Measurements from ENCODE around the gene MED7. TPM values are rescaled to one million over a fixed set of nuclear protein-coding genes. Genes with fewer than 3 reads are reported as not detected.
A peak's percentile ranks its signal among the peaks of the same experiment; 100 is the strongest.

Gene MED7
- total RNA-seq, 2 donors from 2014 or later: 9.3 to 20.3 TPM

DNA sequence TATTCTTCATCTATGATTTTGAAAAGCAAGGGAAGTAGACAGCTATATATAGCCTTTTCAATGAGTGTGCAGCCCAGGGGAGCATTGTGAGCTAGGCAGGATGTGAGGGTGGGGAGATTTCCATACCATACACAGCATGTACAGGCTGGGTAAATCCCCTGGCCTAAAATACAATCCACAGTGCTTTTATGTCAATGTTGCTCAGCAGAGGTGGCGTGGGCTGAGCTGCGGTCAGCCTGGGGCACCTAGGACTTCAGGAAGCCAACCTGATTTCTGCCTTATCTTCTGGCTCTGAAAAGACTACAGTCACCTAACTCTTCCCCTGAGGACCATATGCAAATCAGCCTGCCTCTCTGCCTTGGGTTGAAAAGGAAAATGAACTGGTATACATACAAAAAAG lies 29.7 kb upstream of the MED7 start:
- H3K27ac Mint-ChIP-seq: peak overlapping the region; percentile 97
- peak; percentile 94 for ATAC-seq (replicated peaks)
- H3K27me3 Mint-ChIP-seq: no peaks in the 10 kb centered on the region
- peaks cover 10% of the 10 kb centered on the region for H3K9me3 Mint-ChIP-seq
- peaks cover 47% of the 10 kb centered on the region for H3K4me1 Mint-ChIP-seq
- no peaks in the 10 kb centered on the region for H3K36me3 Mint-ChIP-seq (ENCODE audit: low read depth)
- H3K4me3 Mint-ChIP-seq: peak overlapping the region; percentile 91

DNA sequence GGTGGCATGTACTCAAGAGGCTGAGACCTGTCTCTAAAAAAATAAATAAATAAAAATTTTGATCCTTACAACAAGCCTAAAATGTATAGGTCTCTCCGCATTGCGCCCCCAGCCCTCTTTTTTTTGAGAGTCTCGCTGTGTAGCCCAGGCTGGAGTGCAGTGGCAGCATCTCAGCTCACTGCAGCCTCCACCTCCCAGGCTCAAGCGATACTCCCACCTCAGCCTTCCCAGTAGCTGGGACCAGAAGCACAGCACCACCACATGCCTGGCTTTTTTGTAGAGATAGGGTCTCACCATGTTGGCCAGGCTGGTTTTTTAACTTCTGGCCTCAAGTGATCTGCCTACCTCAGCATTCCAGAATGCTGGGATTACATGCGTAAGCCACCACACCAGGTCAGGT lies 25.6 kb upstream of the MED7 start:
- Mint-ChIP-seq H3K9me3 (peaks cover 10% of the 10 kb centered on the region), H3K4me1 (peaks cover 55% of the 10 kb centered on the region), H3K27ac (peak overlapping the region; percentile 97), H3K4me3 (peak overlapping the region; percentile 78), H3K36me3 (ENCODE audit: low read depth) (no peaks in the 10 kb centered on the region), H3K27me3 (no peaks in the 10 kb centered on the region)
- ATAC-seq (replicated peaks): no peak

DNA sequence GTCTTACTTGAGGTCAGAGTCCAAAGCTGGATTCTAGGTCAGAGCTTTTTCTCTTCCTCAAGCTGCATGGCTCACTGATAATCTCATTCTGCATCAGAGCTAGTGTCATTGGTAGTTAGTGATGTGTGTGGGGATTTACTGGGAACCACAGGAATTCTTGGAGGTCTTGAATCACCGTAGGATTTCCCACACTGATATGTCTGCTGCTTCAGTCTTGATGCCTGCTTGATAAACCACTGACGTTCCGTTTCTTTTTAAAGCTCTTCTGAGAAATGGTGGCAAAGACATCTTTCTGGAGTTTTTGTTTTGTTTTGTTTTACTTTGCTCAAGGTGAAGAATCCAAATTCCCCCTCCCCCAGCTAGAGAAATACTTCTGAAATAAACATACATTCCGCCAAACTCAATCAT lies 24.6 kb upstream of the MED7 start:
- Mint-ChIP-seq H3K27ac (peak overlapping the region; percentile 97), H3K27me3 (no peaks in the 10 kb centered on the region), H3K9me3 (peaks cover 10% of the 10 kb centered on the region), H3K36me3 (ENCODE audit: low read depth) (no peaks in the 10 kb centered on the region), H3K4me1 (peaks cover 50% of the 10 kb centered on the region), H3K4me3 (peak overlapping the region; percentile 78)
- ATAC-seq (replicated peaks): peak; percentile 92

DNA sequence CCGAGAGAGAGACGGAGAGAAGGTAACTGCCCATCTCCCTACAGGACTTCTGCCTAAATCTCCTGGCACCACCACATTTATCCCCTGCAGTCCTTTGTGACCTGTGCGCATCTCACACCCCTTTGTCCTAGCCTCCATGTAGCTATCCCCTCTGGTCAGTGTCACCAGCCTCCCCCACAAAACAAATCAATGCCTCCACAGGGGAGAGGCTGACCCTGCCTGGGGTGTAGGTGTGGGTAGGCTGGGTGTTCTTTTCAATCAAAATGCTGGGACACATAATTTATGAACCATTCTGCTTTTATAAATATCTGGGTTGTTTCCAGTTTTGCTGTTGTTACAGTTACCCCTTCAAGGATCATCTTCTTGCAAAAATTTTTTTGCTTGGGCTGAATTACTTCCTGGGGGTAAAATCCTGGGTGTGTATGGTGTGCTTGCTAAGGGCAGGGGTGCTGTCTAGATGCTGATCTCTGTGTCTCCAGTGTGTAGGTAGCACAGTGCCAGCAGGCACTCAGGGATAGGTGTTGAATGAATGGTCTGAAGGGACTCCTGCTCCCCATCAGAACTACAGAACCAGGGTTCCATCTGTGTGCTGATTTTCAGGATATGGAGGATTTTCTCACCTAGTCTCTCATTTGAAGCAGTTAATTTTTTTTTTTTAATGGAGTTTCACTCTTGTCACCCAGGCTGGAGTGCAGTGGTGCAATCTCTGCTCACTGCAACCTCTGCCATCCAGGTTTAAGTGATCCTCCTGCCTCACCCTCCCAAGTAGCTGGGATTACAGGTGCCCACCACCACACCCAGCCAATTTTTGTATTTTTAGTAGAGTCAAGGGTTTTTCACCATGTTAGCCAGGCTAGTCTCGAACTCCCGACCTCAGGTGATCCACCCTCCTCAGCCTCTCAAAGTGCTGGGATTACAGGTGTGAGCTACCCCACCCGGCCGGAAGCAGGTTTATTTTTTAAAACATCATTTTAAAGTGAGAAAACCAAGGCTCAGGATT lies 23.8 kb upstream of the MED7 start, which contains the start of gene GARIN3:
Gene GARIN3 (minus strand): TSS at position 51 of the 1,000 bp plus-strand sequence. CDS start 96 bp downstream, outside the sequence.
- peaks cover 51% of the 10 kb centered on the region for H3K4me1 Mint-ChIP-seq
- no peaks in the 10 kb centered on the region for H3K36me3 Mint-ChIP-seq (ENCODE audit: low read depth)
- H3K27me3 Mint-ChIP-seq: no peaks in the 10 kb centered on the region
- peaks cover 10% of the 10 kb centered on the region for H3K9me3 Mint-ChIP-seq
- no peak for ATAC-seq (replicated peaks)
- H3K27ac Mint-ChIP-seq: peak within 1 kb of the TSS; percentile 97
- H3K4me3 Mint-ChIP-seq: peak within 1 kb of the TSS; percentile 78

DNA sequence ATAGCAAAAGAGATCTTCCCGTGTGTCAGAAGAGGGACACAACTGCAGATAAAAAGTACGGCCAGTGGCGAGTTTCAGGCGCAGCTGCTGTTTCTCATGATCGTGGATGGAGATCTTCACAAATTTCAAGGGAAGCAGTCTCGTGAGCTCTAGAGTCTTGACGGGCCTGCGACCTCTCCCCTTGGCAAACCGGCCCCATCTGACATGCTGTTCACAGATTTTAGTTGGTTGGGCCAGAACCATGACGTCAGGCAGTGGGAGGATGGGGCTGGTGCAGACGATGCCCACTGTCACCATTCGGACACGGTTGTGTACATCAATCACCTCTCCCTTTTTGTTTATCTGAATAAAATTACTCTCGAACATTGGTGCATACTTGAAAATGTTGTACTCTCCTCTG lies 23.0 kb upstream of the MED7 start:
- peak overlapping the region; percentile 78 for H3K4me3 Mint-ChIP-seq
- H3K9me3 Mint-ChIP-seq: peaks cover 4% of the 10 kb centered on the region
- no peaks in the 10 kb centered on the region for H3K27me3 Mint-ChIP-seq
- H3K36me3 Mint-ChIP-seq (ENCODE audit: low read depth): no peaks in the 10 kb centered on the region
- H3K27ac Mint-ChIP-seq: peak overlapping the region; percentile 97
- ATAC-seq (replicated peaks): no peak
- peaks cover 50% of the 10 kb centered on the region for H3K4me1 Mint-ChIP-seq

DNA sequence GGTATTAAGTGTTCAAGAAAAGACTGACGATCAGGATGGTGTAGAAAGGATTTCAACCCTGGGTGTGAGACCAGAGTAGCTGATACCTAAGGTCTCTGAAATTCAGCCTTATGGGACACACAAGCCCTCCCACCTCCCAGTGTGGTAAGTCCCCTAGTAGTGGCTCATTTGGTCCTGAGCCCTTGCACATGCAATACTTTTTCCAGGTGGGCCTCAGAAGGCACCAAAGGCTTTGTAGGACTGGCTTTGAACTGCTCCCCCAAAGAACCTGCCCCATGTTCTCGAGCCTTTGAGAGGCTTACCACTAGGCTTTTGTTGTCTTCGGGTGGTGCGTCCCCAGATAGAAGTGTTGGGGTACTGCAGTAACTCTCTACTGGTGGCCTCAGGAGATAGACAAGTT lies 22.6 kb upstream of the MED7 start:
- no peak for ATAC-seq (replicated peaks)
- Mint-ChIP-seq H3K36me3 (ENCODE audit: low read depth) (no peaks in the 10 kb centered on the region), H3K9me3 (peaks cover 1% of the 10 kb centered on the region), H3K4me3 (peak overlapping the region; percentile 78), H3K4me1 (peaks cover 47% of the 10 kb centered on the region), H3K27ac (peak overlapping the region; percentile 97), H3K27me3 (no peaks in the 10 kb centered on the region)

DNA sequence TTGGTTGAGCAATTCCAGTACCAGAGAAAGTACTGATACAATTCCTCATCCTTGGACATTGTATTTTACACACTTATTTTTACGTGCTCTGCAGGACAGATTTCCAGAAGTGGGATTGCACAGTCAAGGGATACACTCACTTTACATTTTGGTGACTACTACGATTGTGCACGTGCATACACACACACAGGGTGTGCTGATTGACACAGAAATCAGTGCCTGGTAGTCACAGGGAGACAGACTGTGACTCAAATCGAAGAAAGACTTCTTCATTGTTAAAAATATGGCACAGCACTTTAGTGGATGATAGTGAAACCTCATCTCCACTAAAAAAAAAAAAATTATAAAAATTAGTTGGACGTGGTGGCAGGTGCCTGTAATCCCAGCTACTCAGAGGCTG lies 21.9 kb upstream of the MED7 start:
- Mint-ChIP-seq H3K9me3 (no peaks in the 10 kb centered on the region), H3K36me3 (ENCODE audit: low read depth) (no peaks in the 10 kb centered on the region), H3K27me3 (no peaks in the 10 kb centered on the region), H3K27ac (peak overlapping the region; percentile 82), H3K4me3 (peak overlapping the region; percentile 78), H3K4me1 (peaks cover 49% of the 10 kb centered on the region)
- ATAC-seq (replicated peaks): peak; percentile 33

DNA sequence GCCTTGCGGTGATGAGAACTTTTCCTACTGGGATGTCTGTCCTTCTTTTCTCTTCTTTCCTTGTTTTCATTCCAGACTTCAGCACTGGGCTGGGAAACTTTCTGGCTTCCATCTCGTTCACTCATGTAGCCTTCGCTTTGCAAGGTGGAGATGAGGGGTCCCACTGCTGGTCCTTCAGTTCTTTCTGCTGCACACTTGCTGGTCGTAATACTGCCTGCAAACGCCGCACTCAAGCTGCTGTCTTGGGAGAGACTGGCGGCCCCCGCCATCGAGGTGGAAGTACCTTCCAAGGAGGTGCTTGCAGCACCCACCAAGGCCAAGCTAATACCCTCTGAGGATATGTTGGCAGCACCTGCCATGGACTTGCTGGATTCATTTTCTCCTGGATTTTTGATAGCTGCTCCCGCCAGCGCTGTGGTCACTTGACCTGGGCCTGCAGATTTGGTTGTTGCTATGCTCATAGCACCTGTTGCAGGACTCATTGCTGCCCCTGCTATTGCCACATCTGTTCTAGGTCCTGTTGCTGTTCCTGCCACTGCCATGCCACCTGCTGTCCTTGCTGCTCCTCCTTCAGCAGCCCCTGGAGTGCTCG lies 20.4 kb upstream of the MED7 start:
- no peak for ATAC-seq (replicated peaks)
- no peaks in the 10 kb centered on the region for H3K27me3 Mint-ChIP-seq
- peaks cover 50% of the 10 kb centered on the region for H3K4me1 Mint-ChIP-seq
- peaks cover 5% of the 10 kb centered on the region for H3K9me3 Mint-ChIP-seq
- H3K36me3 Mint-ChIP-seq (ENCODE audit: low read depth): peaks cover 6% of the 10 kb centered on the region
- H3K27ac Mint-ChIP-seq: peak overlapping the region; percentile 48
- no peak overlapping the region for H3K4me3 Mint-ChIP-seq

DNA sequence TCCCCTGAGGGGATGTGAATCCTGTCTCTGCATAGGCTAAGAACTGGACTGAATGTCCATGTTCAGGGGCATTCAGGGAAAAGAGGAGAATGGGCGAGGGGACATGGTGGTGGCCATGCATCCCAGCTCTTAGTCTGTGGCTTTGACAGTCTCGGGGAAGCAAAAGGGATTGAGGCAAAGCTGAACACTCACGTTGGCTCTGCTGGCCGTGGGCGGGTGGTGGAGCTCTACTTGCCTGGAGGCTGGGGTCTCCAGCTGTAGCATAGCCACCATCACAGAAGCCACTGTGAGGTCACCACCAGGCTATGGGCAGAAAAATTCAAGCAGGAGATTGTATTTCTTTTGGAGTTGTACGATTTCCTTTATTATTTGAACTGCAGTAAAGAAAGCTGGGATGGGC lies 19.3 kb upstream of the MED7 start:
- no peak for ATAC-seq (replicated peaks)
- Mint-ChIP-seq H3K27ac (peak overlapping the region; percentile 97), H3K4me1 (peaks cover 55% of the 10 kb centered on the region), H3K27me3 (no peaks in the 10 kb centered on the region), H3K36me3 (ENCODE audit: low read depth) (peaks cover 7% of the 10 kb centered on the region), H3K4me3 (no peak overlapping the region), H3K9me3 (peaks cover 6% of the 10 kb centered on the region)

DNA sequence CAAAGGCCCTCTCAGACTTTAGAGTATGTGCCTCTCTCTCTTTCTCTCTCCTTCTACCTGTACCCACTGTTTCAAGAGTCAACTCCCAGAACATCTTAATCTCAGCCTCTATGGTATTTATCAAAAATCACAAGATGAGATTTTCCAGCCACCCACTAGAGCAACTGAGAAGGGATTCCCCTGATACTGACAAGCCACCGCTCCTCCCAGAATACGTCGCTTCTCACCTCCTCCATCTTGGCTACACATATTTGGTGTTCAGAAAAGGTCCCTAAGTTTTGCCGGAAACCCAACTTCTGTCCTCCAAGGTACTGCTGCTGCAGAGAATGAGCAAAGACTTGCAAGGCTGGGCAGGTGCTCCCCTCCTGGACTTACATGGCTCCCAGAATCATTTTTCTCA lies 17.3 kb upstream of the MED7 start:
- no peaks in the 10 kb centered on the region for H3K27me3 Mint-ChIP-seq
- H3K27ac Mint-ChIP-seq: peak overlapping the region; percentile 97
- ATAC-seq (replicated peaks): peak; percentile 66
- H3K4me1 Mint-ChIP-seq: peaks cover 58% of the 10 kb centered on the region
- peak overlapping the region; percentile 84 for H3K4me3 Mint-ChIP-seq
- H3K36me3 Mint-ChIP-seq (ENCODE audit: low read depth): peaks cover 13% of the 10 kb centered on the region
- H3K9me3 Mint-ChIP-seq: peaks cover 12% of the 10 kb centered on the region

DNA sequence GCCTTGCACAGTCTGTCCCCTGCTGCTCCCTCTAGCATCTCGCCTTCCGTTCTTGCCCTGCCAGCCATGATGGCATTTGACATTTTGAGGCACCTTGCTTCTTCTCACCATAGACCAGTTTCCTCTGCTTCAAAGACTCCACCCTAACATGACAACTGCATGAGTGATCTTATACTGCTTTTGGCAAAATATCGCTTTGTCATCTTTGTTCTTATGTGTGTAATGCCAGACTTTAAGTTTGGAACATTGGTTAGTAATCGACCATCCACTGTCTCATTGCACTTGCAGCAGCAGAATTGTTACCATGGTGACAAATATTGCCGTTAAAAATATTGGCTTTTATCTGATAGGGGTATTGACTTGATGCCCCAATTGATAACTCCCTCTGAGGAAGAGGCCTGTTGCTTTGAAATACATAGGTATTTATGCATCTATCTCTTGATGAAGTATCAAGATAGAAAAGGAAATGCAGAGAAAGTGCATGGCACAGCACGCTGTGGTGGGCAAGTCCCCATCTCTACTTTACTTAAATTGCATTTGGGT lies 16.6 kb upstream of the MED7 start:
- peak; percentile 83 for ATAC-seq (replicated peaks)
- peaks cover 13% of the 10 kb centered on the region for H3K36me3 Mint-ChIP-seq (ENCODE audit: low read depth)
- H3K4me1 Mint-ChIP-seq: peaks cover 55% of the 10 kb centered on the region
- no peaks in the 10 kb centered on the region for H3K27me3 Mint-ChIP-seq
- H3K27ac Mint-ChIP-seq: peak overlapping the region; percentile 97
- peaks cover 12% of the 10 kb centered on the region for H3K9me3 Mint-ChIP-seq
- H3K4me3 Mint-ChIP-seq: peak overlapping the region; percentile 84

DNA sequence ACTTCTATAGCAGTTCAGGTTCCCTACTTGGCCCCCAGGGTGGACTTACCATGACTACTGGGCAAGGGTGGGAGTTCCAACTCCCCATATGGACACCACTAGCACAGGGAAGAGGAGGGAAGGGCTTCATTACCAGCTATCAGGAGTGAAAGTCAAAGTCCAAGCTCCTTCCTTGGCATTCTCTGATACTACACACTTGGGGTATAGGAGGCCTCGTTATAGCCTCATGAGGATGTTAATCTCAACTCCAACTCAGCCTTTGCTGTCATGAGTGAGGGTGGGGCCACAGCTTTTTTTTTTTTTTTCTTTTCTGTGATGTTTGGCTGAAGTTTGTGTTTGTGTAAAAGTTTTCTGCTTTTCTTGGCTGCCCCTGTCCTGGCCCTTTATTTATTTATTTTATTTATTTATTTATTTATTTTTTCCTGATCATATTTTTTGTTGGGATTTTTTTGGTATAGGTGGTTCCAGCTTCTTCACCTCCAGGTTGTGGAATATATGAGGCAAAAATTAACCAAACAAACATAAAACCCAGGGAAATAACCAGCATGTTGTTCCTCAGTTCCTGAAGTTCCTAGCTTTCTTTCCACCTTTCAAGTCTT lies 14.7 kb upstream of the MED7 start:
- Mint-ChIP-seq H3K27me3 (no peaks in the 10 kb centered on the region), H3K4me1 (peaks cover 59% of the 10 kb centered on the region), H3K9me3 (peaks cover 12% of the 10 kb centered on the region), H3K27ac (peak overlapping the region; percentile 89), H3K4me3 (peak overlapping the region; percentile 84), H3K36me3 (ENCODE audit: low read depth) (peaks cover 13% of the 10 kb centered on the region)
- ATAC-seq (replicated peaks): no peak

DNA sequence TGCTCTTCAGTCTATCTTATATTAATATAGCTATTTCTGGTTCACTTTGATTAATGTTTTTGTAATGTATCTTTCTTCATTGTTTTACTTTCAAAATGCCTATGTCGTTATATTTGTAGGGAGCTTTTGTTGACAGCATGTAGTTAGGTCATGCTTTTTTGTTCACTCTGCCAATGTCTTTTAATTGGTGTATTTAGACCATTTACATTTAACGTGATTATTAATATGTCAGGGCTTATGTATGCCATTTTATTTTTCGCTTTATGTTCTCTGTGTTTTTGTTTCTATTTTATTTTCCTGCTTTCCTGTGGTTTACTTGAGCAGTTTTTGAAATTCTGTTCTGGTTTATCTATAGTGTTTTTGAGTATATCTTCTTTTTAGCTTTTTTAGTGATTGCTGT lies 12.6 kb upstream of the MED7 start:
- no peaks in the 10 kb centered on the region for H3K27me3 Mint-ChIP-seq
- H3K27ac Mint-ChIP-seq: peak overlapping the region; percentile 89
- peaks cover 12% of the 10 kb centered on the region for H3K9me3 Mint-ChIP-seq
- H3K36me3 Mint-ChIP-seq (ENCODE audit: low read depth): peaks cover 13% of the 10 kb centered on the region
- peaks cover 58% of the 10 kb centered on the region for H3K4me1 Mint-ChIP-seq
- no peak for ATAC-seq (replicated peaks)
- peak overlapping the region; percentile 84 for H3K4me3 Mint-ChIP-seq

DNA sequence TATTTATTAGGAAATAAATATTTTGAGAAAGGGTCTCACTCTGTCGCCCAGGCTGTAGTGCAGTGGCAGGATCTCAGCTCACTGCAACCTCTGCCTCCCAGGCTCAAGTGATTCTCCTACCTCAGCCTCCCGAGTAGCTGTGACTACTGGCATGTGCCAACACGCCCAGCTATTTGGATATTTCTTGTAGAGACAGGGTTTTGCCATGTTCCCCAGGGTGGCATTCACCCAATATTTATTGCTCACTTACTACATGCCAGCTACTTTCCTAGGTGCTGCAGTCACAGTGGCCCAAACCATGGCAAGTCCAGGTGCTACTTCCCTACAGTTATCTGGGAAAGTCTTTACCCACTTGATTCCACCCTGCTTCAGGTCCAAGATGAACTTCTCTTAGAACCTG lies 8.3 kb upstream of the MED7 start:
- H3K4me1 Mint-ChIP-seq: peaks cover 36% of the 10 kb centered on the region

More for the DNA sequence above, 8.3 kb upstream of the MED7 start:
- Mint-ChIP-seq H3K36me3 (ENCODE audit: low read depth) (no peaks in the 10 kb centered on the region), H3K9me3 (no peaks in the 10 kb centered on the region), H3K27me3 (no peaks in the 10 kb centered on the region), H3K27ac (peak overlapping the region; percentile 33), H3K4me3 (peak overlapping the region; percentile 25)
- ATAC-seq (replicated peaks): no peak

Measured in activated T-helper 17 cell treated with anti-CD3 and anti-CD28 coated beads, Interleukin-2, amount 50 U/mL, for 72 hours (primary cell).